ENCODE results near the gene NELL1. TPM values are rescaled to one million over a fixed set of nuclear protein-coding genes. Genes with fewer than 3 reads are reported as not detected.

NELL1 gene
- total RNA-seq, 2 donors from 2014 or later, result not detected

Other genes with a start within 250 kb of the NELL1 start
- under 1 TPM in 1 of 2 donors, not detected in 1; 0.16 TPM for gene SLC6A5, start 70.0 kb upstream of the NELL1 start, total RNA-seq